Epithelial cell of esophagus (primary cell): Measurements from ENCODE around the gene VAT1L.

ENCODE experiments used
- DNase-seq: peaks from one replicate; pipeline ENCODE4 v3.0.0; 2010; ENCODE audit warnings: low read depth
- H3K4me3 ChIP-seq: 2 replicates; pipeline ENCODE4 v1.5.1; 2011; ENCODE audit warnings: mild to moderate bottlenecking, low read length, control low read depth
- CTCF ChIP-seq: IDR thresholded peaks from 2 replicates; pipeline ENCODE4 v1.5.1; 2011; ENCODE audit warnings: low read depth, mild to moderate bottlenecking, low read length, control low read depth, inconsistent platforms; ENCODE audit not compliant: insufficient read depth; ENCODE audit errors: missing control alignments

The VAT1L gene

GRCh38 chr16:77888871-77889270, 100.5 kb downstream of the VAT1L start:
- no peak for TF ChIP-seq CTCF
- DNase-seq: no peak
- H3K4me3 ChIP-seq: no peak overlapping the region

- DNase-seq: no peak
- TF ChIP-seq CTCF: no peak
Observed at GRCh38 chr16:77890075-77890474, 101.7 kb downstream of the VAT1L start.

GRCh38 chr16:77894162-77894561, 105.8 kb downstream of the VAT1L start:
- no peak for TF ChIP-seq CTCF
- no peak overlapping the region for H3K4me3 ChIP-seq
- DNase-seq: no peak

More at GRCh38 chr16:77890075-77890474, 101.7 kb downstream of the VAT1L start:
- H3K4me3 ChIP-seq: no peak overlapping the region

GRCh38 chr16:77895962-77896361, 107.6 kb downstream of the VAT1L start:
- TF ChIP-seq CTCF: no peak
- no peak for DNase-seq
- no peak overlapping the region for H3K4me3 ChIP-seq

GRCh38 chr16:77896415-77897128, 108.2 kb downstream of the VAT1L start:
- DNase-seq: no peak
- no peak overlapping the region for H3K4me3 ChIP-seq
- TF ChIP-seq CTCF: no peak

- DNase-seq: no peak
- no peak for TF ChIP-seq CTCF
- no peak overlapping the region for H3K4me3 ChIP-seq
Observed at GRCh38 chr16:77897129-77897437, 108.7 kb downstream of the VAT1L start.
